ENCODE measurements around the gene SIRT2. TPM values are rescaled to one million over a fixed set of nuclear protein-coding genes. Genes with fewer than 3 reads are reported as not detected.
A peak's percentile ranks its signal among the peaks of the same experiment; 100 is the strongest.

Gene SIRT2
- total and polyA plus RNA-seq, 2 of the 13 experiments (the other 11 are each of a cell fraction or from before 2014, with no cell fraction given) = 22.3 to 26.1 TPM

- no peak; the same call in 1 of the 2 replicates for TF ChIP-seq TFAP4 (IDR thresholded peaks at IDR 0.05; ENCODE audit: borderline replicate concordance, low read depth)
- TF ChIP-seq ZHX1 (CRISPR knock-in tag; IDR thresholded peaks at IDR 0.05; ENCODE audit: low read depth) = no peak
- TF ChIP-seq ZNF567 (CRISPR knock-in tag; IDR thresholded peaks at IDR 0.05; ENCODE audit: borderline replicate concordance) = no peak
- TF ChIP-seq ZFP90 (CRISPR knock-in tag; IDR thresholded peaks at IDR 0.05; ENCODE audit: borderline replicate concordance) = no peak
- TF ChIP-seq ZNF230 (CRISPR knock-in tag; IDR thresholded peaks at IDR 0.05) = no peak
- no peak for TF ChIP-seq CCAR2 (optimal IDR thresholded peaks at IDR 0.05; ENCODE audit: low read depth, low read length)
- no peak for TF ChIP-seq ATF6 (CRISPR knock-in tag; conservative IDR thresholded peaks at IDR 0.05)
- no peak for TF ChIP-seq HES4 (CRISPR knock-in tag; IDR thresholded peaks at IDR 0.05; ENCODE audit: borderline replicate concordance)
- TF ChIP-seq ZSCAN9 (CRISPR knock-in tag; IDR thresholded peaks at IDR 0.05; ENCODE audit: borderline replicate concordance) = 0 out of 2 replicates have a peak, but pooled peaks have one; percentile 18
- TF ChIP-seq MBNL3 (CRISPR knock-in tag; conservative IDR thresholded peaks at IDR 0.05) = no peak
- TF ChIP-seq MED8 (CRISPR knock-in tag; IDR thresholded peaks at IDR 0.05; ENCODE audit: insufficient replicate concordance) = no peak
- TF ChIP-seq ZSCAN30 (CRISPR knock-in tag; IDR thresholded peaks at IDR 0.05) = no peak
- TF ChIP-seq ZNF543 (CRISPR knock-in tag; IDR thresholded peaks at IDR 0.05) = no peak
- TF ChIP-seq ZNF12 (CRISPR knock-in tag; IDR thresholded peaks at IDR 0.05) = peak; percentile 32; the same call in 1 of the 2 replicates
- TF ChIP-seq ZNF207 (IDR thresholded peaks at IDR 0.05; ENCODE audit: borderline replicate concordance) = no peak
- TF ChIP-seq BCL6 (CRISPR knock-in tag; IDR thresholded peaks at IDR 0.05) = 0 out of 2 replicates have a peak, but pooled peaks have one; percentile 23
- no peak for TF ChIP-seq GPBP1L1 (CRISPR knock-in tag; IDR thresholded peaks at IDR 0.05)
- no peak for TF ChIP-seq HNRNPUL1 (IDR thresholded peaks at IDR 0.05; ENCODE audit: low read depth, low read length)
- TF ChIP-seq KDM1A (CRISPR knock-in tag; IDR thresholded peaks at IDR 0.05) = 0 out of 2 replicates have a peak, but pooled peaks have one; percentile 6
- no peak for TF ChIP-seq RORA (CRISPR knock-in tag; IDR thresholded peaks at IDR 0.05)
- TF ChIP-seq TCF7 (IDR thresholded peaks at IDR 0.05; ENCODE audit: low read depth) = no peak
- no peak for TF ChIP-seq KDM3A (CRISPR knock-in tag; IDR thresholded peaks at IDR 0.05; ENCODE audit: low read depth)
Measured at GRCh38 chr19:38831142-38831605, 68.2 kb downstream of the SIRT2 start (continued).

All from HepG2 (cell line).